HG03575 (cell line): Measurements from ENCODE around the gene CAGE1.

Experiments
- ATAC-seq: cut with Tn5 transposase; IDR thresholded peaks from one replicate; pipeline ENCODE4 v1.9.1; 2021; ENCODE audit not compliant: unreplicated experiment, insufficient number of reproducible peaks, low FRiP score; ENCODE audit errors: extremely low read depth

CAGE1 gene

GRCh38 chr6:7290079-7290478 lies 99.5 kb downstream of the CAGE1 start:
- ATAC-seq, result no peak

- no peak for ATAC-seq
Observed at GRCh38 chr6:7285416-7285815, 104.1 kb downstream of the CAGE1 start.

- no peak for ATAC-seq
Observed at GRCh38 chr6:7283676-7284075, 105.9 kb downstream of the CAGE1 start.

- no peak for ATAC-seq
Observed at GRCh38 chr6:7282097-7282906, 107.2 kb downstream of the CAGE1 start.
